C4-2B (cell line): ENCODE results near the gene HELLS.

Experiments used
- H3K27ac ChIP-seq: fragments of 450-650 bp; 2 replicates; pipeline ENCODE4 v1.5.1; 2017
- ZFX ChIP-seq: fragments of 450-650 bp; IDR thresholded peaks from 2 replicates; pipeline ENCODE4 v1.6.1; 2017
- TF ChIP-seq, protein P1 (sequence below): fragments of 450-650 bp; conservative IDR thresholded peaks from 2 replicates; pipeline ENCODE4 v1.5.1; 2017; ENCODE audit warnings: mild to moderate bottlenecking

Gene HELLS

DNA sequence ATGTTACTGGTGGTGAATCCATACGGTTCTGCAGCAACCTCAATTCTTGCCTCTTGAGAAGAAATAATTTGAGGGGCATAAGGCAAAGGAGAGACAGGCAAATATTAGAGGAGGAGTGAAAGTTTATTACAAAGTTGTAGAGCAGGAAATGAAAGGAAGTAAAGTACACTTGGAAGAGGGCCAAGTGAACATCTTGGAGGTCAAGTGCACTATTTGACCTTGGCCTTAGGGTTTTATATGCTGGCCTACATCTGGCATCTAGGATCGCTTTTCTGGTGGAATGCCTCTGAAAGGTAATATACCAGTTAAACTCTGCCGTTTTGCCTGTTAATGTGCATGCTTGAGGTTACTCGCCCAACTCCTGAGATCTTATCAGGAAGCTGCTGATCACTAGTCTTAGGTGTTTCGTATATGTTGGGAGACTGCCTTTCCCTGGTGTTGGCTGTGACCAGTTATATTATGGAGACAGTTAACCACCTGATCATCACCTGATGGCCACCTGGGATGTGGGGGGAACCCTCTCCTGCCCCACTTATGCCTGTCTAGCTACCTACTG lies 71.9 kb downstream of the HELLS start:
- no peak overlapping the region; the same call in 1 of the 2 replicates for H3K27ac ChIP-seq

DNA sequence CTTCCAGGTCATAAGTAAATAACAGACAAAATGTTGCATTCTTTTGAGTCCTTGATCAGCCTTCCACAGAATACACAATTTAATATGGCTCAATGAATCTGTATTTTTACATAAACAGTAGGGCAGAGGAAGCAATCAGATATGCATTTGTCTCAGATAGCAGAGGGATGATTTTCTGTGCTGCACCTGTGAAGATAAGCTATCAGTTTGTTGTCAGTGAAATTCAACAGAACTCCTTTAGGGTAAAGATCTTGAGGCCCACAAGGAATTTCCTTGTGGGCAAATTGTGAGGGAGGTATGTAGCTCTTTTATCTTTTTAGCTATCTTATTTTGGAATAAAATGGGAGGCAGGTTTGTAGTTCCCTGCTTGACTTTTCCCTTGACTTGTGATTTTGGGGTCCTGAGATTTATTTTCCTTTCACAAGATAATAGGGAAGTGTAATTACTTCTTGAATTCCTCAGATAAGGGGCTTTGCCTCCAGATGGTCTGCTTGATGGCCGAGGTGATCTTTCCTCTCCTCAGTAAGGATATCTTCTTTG lies 77.1 kb downstream of the HELLS start:
- H3K27ac ChIP-seq = no peak overlapping the region

More for the DNA sequence above, 71.9 kb downstream of the HELLS start:
- no peak for TF ChIP-seq ZFX
- TF ChIP-seq, protein P1, sequence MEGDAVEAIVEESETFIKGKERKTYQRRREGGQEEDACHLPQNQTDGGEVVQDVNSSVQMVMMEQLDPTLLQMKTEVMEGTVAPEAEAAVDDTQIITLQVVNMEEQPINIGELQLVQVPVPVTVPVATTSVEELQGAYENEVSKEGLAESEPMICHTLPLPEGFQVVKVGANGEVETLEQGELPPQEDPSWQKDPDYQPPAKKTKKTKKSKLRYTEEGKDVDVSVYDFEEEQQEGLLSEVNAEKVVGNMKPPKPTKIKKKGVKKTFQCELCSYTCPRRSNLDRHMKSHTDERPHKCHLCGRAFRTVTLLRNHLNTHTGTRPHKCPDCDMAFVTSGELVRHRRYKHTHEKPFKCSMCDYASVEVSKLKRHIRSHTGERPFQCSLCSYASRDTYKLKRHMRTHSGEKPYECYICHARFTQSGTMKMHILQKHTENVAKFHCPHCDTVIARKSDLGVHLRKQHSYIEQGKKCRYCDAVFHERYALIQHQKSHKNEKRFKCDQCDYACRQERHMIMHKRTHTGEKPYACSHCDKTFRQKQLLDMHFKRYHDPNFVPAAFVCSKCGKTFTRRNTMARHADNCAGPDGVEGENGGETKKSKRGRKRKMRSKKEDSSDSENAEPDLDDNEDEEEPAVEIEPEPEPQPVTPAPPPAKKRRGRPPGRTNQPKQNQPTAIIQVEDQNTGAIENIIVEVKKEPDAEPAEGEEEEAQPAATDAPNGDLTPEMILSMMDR = no peak

DNA sequence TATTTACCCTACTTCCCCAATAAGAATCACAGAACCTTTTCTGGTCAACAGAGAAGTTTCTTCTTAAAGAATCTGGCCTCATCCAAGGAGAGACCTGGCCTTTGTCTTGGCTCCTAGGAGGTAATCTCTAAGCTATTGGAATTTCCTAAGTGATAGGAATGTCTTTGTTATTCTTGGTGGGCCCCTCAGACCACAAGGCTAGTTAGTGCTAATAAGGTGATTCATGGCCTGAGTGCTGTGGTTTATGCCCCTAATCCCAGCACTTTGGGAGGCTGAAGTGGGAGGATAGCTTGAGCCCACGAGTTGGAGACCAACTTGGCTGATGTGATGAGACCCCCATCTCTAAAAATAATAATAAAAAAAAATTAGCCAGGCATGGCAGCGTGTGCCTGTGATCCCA lies 78.0 kb downstream of the HELLS start:
- no peak overlapping the region for H3K27ac ChIP-seq
- TF ChIP-seq, protein P1 = no peak
- no peak for TF ChIP-seq ZFX

More for the DNA sequence above, 77.1 kb downstream of the HELLS start:
- TF ChIP-seq ZFX = no peak
- TF ChIP-seq, protein P1 = no peak

DNA sequence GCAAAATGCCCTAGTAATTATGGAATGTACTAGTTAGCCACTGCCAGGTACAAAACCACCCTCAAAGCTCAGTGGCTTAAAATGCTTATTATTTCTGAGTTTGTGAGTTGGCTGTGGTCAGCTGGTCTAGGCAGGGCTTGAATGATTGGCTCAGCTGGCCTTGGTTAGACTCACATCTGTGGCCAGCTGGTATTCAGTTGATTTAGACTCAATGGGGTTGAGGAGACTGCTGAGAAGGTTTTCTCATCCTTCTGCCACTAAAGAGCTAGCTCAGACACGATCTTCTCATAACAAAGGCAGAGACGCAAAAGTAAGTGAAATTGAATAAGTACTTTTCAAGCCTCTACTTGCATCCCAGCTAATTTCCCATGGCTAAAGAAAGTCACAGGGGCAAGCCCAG lies 80.9 kb downstream of the HELLS start:
- no peak overlapping the region for H3K27ac ChIP-seq
- TF ChIP-seq, protein P1 = no peak
- TF ChIP-seq ZFX = no peak

DNA sequence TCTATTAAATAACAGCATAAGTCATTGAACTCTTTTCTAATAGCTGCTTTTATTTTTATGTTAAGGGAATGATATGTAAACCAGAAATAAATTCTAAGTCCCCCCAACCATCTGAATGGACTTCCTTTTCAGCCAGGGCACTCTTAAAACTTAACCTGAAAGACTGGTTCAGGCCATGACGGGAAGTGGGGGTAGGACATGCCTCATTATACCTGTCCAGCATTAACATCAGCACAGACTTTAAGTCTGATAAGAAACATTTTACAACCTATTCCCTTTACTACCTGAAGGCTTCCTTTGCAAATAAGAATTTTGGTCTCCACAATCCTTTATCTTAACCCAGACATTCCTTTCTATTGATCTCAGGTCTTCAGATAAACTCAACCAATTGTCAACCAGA lies 81.9 kb downstream of the HELLS start:
- TF ChIP-seq ZFX = no peak
- TF ChIP-seq, protein P1 = no peak
- H3K27ac ChIP-seq = no peak overlapping the region

DNA sequence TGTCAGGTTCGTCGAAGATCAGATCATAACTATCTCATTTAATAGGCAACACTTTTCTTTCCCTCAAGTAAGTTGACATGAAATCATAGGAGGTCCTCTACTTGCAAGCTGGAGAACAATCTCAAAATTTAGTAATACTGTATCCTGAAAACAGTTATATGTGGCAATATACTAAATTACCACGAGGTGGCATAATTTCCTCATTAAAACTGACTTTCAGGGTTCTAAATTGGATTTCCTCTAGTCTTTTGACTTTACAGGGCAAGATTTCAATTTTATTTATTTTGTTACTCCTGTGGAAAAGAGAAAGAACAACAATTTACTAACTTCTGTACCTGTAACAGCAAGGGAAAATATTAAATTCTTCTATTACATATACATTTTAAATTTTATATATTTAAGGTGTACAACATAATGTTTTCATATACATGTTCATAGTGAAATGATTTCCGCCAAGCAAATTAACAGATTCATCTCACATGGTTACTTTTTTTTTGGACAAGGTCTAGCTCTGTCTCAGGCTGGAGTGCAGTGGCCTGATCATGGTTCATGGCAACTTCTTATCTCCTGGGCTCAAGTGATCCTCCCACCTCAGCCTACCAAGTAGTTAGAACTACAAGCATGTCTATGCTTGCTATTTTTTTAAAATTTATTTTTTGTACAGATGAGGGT lies 84.6 kb downstream of the HELLS start:
- no peak overlapping the region for H3K27ac ChIP-seq
- no peak for TF ChIP-seq ZFX
- TF ChIP-seq, protein P1 = peak; percentile 80
